ENCODE measurements around the gene HMGA1.
A peak's percentile ranks its signal among the peaks of the same experiment; 100 is the strongest.
"Not testable (repeated sequence)": the region's sequence is repeated elsewhere in the genome, so short reads cannot be mapped to it uniquely, and the experiment has no call there.

The HMGA1 gene

DNA sequence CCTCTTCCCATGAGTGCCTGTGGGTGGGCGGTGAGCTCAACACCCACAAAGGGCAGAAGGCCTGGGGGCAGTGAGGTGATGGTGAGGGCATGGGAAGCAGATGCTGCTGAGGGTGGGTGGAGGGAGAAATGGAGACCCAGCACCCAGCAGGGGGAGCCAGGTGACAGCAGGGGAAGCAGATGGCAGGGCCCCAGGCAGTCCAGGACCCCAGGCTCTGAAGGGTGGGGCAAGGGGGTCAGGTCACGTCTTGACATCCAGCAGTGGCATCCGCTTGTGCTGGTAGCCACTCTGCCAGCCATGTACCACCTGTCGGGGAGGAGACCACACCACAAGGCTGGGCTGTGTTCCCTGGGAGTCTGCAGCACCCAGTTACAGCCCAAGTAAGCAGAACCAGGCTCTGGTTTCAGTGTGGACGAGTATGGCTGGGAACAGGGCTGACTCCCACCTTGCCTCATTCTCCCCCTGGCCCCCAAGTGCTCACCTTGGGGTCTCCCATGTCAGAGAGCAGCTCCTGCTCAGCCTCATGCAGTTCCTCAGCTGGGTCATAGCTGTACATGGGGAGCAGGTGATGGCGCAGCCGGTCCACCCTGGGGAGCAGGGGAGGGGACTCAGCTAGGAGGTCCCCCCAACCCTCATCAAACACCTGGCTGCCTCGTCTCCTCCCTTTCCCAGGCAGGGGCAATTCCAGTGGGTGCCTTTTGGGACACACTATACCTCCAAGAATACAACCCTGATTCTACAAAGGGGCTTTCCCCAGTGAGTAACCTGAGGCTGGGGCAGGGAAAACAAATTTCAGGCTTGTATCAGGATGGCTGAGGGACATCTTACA, 10.1 kb downstream of the HMGA1 start:
- peaks cover 14 to 19% of the 10 kb centered on the region in 2 donors for H3K4me1 ChIP-seq (ENCODE audit: control insufficient read depth in 2 of 2, insufficient read depth in 2 of 2, low read length in 2 of 2)
- no peaks in the 10 kb centered on the region for H3K9me3 ChIP-seq (ENCODE audit: control insufficient read depth in 2 of 2, low read length in 2 of 2)
- H3K4me3 ChIP-seq (ENCODE audit: low read length in 2 of 2) = no peak overlapping the region
- H3K9ac ChIP-seq (ENCODE audit: low read depth in 1 of 2, low read length in 2 of 2) = no peak overlapping the region
- peaks cover 6 to 8% of the 10 kb centered on the region in 2 donors for H3K36me3 ChIP-seq (ENCODE audit: control insufficient read depth in 2 of 2, insufficient read depth in 2 of 2, low read length in 2 of 2)
- no peak overlapping the region for H3K27ac ChIP-seq (ENCODE audit: low read depth in 2 of 2, low read length in 2 of 2)
- H3K27me3 ChIP-seq (ENCODE audit: control insufficient read depth in 2 of 2, insufficient read depth in 2 of 2, low read length in 2 of 2) = no peaks in the 10 kb centered on the region

DNA sequence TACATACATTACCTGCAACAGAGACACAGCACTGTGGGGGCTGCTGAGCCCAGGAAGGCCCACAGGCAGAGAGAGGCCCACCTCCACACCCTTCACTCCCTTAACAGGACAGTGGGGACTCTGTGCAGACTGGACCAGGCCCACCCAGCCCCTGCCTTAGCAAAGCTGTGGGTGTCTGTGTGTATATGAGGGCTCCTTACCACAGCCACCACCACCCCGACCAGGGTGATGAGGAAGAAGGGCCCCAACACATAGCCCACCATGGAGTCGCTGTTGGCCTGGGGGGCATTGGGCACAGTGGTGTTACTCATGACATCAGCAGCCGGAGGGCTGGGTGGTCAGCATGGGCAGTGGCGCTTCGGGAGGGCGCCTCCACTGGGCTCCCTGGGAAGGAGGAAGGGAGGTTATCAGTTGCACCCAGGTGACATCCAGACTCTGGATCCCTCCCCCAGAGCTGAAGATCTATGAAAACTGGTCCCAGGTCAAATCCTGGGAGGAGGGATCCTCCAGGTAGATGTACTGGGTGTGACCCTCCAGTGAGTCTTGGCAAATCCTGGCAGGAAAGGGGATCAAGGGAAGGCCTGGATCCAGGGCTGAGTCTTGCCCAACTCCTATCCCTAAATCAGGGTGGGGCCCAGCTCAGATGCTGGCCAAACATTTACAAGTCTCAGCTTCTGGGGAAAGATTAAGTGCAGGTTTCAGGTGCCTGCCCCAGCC, 11.0 kb downstream of the HMGA1 start:
- no peaks in the 10 kb centered on the region for H3K9me3 ChIP-seq (ENCODE audit: control insufficient read depth in 2 of 2, low read length in 2 of 2)
- H3K9ac ChIP-seq (ENCODE audit: low read depth in 1 of 2, low read length in 2 of 2) = peak overlapping the region in 1 of 2 donors; percentile 85
- H3K4me1 ChIP-seq (ENCODE audit: control insufficient read depth in 2 of 2, insufficient read depth in 2 of 2, low read length in 2 of 2) = peaks cover 14 to 19% of the 10 kb centered on the region in 2 donors
- H3K36me3 ChIP-seq (ENCODE audit: control insufficient read depth in 2 of 2, insufficient read depth in 2 of 2, low read length in 2 of 2) = peaks cover 0 to 3% of the 10 kb centered on the region in 2 donors
- no peak overlapping the region for H3K4me3 ChIP-seq (ENCODE audit: low read length in 2 of 2)
- H3K27ac ChIP-seq (ENCODE audit: low read depth in 2 of 2, low read length in 2 of 2) = no peak overlapping the region
- no peaks in the 10 kb centered on the region for H3K27me3 ChIP-seq (ENCODE audit: control insufficient read depth in 2 of 2, insufficient read depth in 2 of 2, low read length in 2 of 2)

DNA sequence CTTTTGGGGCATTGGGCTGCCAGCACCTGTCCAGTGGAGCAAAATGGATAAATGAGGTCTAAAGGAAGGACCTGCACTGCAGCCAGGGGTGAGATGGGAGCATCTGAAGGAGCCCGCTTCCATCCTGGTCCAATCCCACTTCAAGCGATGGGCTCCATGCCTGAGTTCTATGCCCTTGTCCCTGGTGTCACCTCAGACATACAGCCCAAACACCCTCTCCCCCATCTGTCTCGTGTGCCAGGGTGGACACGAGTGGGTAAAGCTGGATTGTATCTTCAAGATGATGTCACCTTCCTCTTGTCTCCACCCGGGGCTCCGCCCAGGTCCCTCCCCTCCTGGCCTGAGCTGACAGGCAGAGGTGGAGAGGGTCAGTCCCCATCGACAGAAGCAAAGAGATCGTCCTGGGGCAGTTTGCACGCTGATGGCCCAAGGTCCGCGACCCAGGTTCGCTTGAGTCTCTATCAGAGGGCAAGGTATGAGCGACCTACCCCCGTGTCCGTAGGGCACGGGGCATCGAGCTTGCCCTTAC, 11.6 kb downstream of the HMGA1 start:
- H3K9me3 ChIP-seq (ENCODE audit: control insufficient read depth in 2 of 2, low read length in 2 of 2) = no peaks in the 10 kb centered on the region
- H3K27me3 ChIP-seq (ENCODE audit: control insufficient read depth in 2 of 2, insufficient read depth in 2 of 2, low read length in 2 of 2) = no peaks in the 10 kb centered on the region
- no peaks in the 10 kb centered on the region for H3K36me3 ChIP-seq (ENCODE audit: control insufficient read depth in 2 of 2, insufficient read depth in 2 of 2, low read length in 2 of 2)
- peak overlapping the region; percentile 79 to 86 for H3K27ac ChIP-seq (ENCODE audit: low read depth in 2 of 2, low read length in 2 of 2)
- peak overlapping the region; percentile 76 to 85 for H3K9ac ChIP-seq (ENCODE audit: low read depth in 1 of 2, low read length in 2 of 2)
- peaks cover 14 to 19% of the 10 kb centered on the region in 2 donors for H3K4me1 ChIP-seq (ENCODE audit: control insufficient read depth in 2 of 2, insufficient read depth in 2 of 2, low read length in 2 of 2)
- H3K4me3 ChIP-seq (ENCODE audit: low read length in 2 of 2) = peak overlapping the region; percentile 77 to 86

DNA sequence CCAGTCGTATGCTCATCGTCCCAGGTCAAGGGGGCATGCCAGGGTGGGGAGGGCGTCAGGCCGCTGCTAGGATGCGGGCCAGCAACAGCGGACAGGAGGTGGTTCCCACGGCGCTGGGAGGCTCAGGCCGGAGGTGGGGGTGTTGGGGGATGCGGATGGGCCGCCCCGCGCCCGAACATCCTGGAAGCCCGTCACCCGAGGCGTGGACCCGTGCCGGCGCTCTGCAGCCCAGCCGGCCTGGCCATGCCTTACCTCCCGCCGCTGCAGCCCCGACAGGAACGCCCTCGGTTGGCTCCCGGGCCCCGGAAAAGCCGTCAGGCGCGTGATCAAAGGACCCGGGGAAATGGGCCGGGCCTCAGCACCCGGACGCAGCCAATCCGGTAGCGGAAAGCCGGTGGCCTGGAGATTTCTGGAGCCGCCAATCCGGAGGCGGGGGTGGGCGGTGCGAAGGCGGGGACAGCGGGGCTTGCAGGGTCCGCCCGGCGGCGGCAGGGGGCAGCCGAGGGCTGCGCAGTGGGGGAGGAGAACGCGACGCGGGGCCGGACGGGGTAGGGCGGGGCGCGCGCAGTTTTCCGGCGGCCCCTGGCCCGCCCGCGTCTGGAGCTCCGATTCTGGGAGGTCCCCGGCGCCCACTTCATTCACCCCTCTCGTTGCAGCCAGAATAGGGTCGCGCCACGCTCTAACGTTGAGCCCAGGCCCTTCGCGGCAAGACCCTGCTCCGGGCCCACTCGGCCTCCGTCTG, 12.2 kb downstream of the HMGA1 start, which contains the start of gene SMIM29:
SMIM29 (minus strand) TSS at position 280 of the 742 bp plus-strand sequence. CDS start 1,215 bp downstream, outside the sequence.
- Histone ChIP-seq H3K27ac (ENCODE audit: low read depth in 2 of 2, low read length in 2 of 2) (peak within 1 kb of the TSS; percentile 79 to 86), H3K4me3 (ENCODE audit: low read length in 2 of 2) (peak within 1 kb of the TSS; percentile 77 to 86), H3K9ac (ENCODE audit: low read depth in 1 of 2, low read length in 2 of 2) (peak within 1 kb of the TSS; percentile 76 to 90), H3K4me1 (ENCODE audit: control insufficient read depth in 2 of 2, insufficient read depth in 2 of 2, low read length in 2 of 2) (peaks cover 14 to 19% of the 10 kb centered on the region in 2 donors), H3K27me3 (ENCODE audit: control insufficient read depth in 2 of 2, insufficient read depth in 2 of 2, low read length in 2 of 2) (no peaks in the 10 kb centered on the region), H3K36me3 (ENCODE audit: control insufficient read depth in 2 of 2, insufficient read depth in 2 of 2, low read length in 2 of 2) (no peaks in the 10 kb centered on the region), H3K9me3 (ENCODE audit: control insufficient read depth in 2 of 2, low read length in 2 of 2) (no peaks in the 10 kb centered on the region)

DNA sequence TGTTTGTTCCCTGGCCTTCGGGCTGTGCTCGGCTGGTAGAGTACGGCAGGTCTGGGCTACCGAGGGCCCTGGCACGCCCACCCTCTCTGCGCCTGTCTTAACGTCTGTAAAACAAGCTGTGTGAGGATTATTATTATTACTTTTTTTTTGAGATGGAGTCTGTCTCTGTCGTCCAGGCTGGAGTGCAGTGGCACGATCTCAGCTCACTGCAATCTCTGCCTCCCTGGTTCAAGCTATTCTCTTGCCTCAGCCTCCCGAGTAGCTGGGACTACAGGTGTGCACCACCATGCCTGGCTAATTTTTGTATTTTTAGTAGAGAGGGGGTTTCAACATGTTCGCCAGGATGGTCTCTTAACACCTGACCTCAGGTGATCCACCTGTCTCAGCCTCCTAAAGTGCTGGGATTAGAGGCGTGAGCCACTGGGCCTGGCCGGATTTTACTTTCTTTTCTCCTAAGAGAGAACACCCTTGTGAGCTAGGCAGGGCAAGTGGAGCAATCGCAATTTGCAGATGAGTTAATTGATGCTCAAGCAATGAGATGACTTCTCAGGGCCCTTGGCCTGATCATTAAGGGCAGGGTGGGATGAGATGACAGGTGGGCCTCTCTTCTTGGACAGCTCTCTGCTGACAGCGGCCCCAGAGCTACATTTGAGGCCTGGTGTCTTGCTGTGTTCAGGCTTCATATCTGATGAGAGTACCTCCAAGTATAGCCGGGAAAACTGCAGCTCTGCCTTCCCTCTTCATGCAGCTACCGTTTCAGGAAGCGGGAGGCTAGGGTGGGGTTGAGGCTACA, 13.0 kb downstream of the HMGA1 start:
- no peaks in the 10 kb centered on the region for H3K9me3 ChIP-seq (ENCODE audit: control insufficient read depth in 2 of 2, low read length in 2 of 2)
- H3K36me3 ChIP-seq (ENCODE audit: control insufficient read depth in 2 of 2, insufficient read depth in 2 of 2, low read length in 2 of 2) = no peaks in the 10 kb centered on the region
- H3K27me3 ChIP-seq (ENCODE audit: control insufficient read depth in 2 of 2, insufficient read depth in 2 of 2, low read length in 2 of 2) = no peaks in the 10 kb centered on the region
- H3K4me1 ChIP-seq (ENCODE audit: control insufficient read depth in 2 of 2, insufficient read depth in 2 of 2, low read length in 2 of 2) = peaks cover 11 to 13% of the 10 kb centered on the region in 2 donors
- peak overlapping the region; percentile 66 to 90 for H3K9ac ChIP-seq (ENCODE audit: low read depth in 1 of 2, low read length in 2 of 2)
- H3K27ac ChIP-seq (ENCODE audit: low read depth in 2 of 2, low read length in 2 of 2) = peak overlapping the region; percentile 74 to 81
- peak overlapping the region; percentile 74 to 77 for H3K4me3 ChIP-seq (ENCODE audit: low read length in 2 of 2)

DNA sequence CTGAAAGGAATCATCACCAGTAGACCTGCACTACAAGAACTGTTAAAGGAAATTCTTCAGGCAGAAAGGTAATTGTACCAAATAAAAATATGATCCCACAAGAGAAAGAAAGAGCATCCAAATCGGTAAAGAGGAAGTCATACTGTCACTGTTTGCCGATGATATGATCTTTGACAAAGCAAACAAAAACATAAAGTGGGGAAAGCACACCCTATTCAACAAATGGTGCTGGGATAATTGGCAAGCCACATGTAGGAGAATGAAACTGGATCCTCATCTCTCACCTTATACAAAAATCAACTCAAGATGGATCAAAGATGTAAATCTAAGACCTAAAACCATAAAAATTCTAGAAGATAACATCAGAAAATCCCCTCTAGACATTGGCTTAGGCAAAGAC, 15.7 kb downstream of the HMGA1 start:
- H3K4me1 ChIP-seq (ENCODE audit: control insufficient read depth in 2 of 2, insufficient read depth in 2 of 2, low read length in 2 of 2) = peaks cover 11 to 13% of the 10 kb centered on the region in 2 donors
- H3K4me3 ChIP-seq (ENCODE audit: low read length in 2 of 2); H3K27ac ChIP-seq (ENCODE audit: low read depth in 2 of 2, low read length in 2 of 2); H3K9me3 ChIP-seq (ENCODE audit: control insufficient read depth in 2 of 2, low read length in 2 of 2); H3K27me3 ChIP-seq (ENCODE audit: control insufficient read depth in 2 of 2, insufficient read depth in 2 of 2, low read length in 2 of 2); H3K9ac ChIP-seq (ENCODE audit: low read depth in 1 of 2, low read length in 2 of 2); H3K36me3 ChIP-seq (ENCODE audit: control insufficient read depth in 2 of 2, insufficient read depth in 2 of 2, low read length in 2 of 2): not testable (repeated sequence)

DNA sequence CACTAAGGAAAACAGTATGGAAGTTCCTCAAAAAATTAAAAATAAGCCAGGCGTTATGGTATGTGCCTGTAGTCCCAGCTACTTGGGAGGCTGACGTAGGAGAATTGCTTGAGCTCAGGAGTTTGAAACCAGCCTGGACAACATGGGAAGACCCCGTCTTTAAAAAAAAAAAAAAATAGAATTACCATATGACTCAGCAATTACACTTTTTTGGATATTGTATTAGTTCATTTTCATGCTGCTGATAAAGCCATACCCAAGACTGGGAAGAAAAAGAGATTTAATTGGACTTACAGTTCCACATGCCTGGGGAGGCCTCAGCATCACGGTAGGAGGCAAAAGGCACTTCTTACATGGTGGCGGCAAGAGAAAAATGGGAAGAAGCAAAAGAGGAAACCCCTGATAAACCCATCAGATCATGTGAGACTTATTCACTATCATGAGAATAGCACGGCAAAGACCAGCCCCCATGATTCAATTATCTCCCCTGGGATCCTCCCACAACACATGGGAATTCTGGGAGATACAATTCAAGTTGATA, 22.9 kb downstream of the HMGA1 start:
- no peaks in the 10 kb centered on the region for H3K36me3 ChIP-seq (ENCODE audit: control insufficient read depth in 2 of 2, insufficient read depth in 2 of 2, low read length in 2 of 2)
- no peaks in the 10 kb centered on the region for H3K27me3 ChIP-seq (ENCODE audit: control insufficient read depth in 2 of 2, insufficient read depth in 2 of 2, low read length in 2 of 2)
- H3K4me1 ChIP-seq (ENCODE audit: control insufficient read depth in 2 of 2, insufficient read depth in 2 of 2, low read length in 2 of 2) = no peaks in the 10 kb centered on the region
- H3K9ac ChIP-seq (ENCODE audit: low read depth in 1 of 2, low read length in 2 of 2) = no peak overlapping the region
- H3K27ac ChIP-seq (ENCODE audit: low read depth in 2 of 2, low read length in 2 of 2) = no peak overlapping the region
- H3K9me3 ChIP-seq (ENCODE audit: control insufficient read depth in 2 of 2, low read length in 2 of 2) = no peaks in the 10 kb centered on the region
- no peak overlapping the region for H3K4me3 ChIP-seq (ENCODE audit: low read length in 2 of 2)

DNA sequence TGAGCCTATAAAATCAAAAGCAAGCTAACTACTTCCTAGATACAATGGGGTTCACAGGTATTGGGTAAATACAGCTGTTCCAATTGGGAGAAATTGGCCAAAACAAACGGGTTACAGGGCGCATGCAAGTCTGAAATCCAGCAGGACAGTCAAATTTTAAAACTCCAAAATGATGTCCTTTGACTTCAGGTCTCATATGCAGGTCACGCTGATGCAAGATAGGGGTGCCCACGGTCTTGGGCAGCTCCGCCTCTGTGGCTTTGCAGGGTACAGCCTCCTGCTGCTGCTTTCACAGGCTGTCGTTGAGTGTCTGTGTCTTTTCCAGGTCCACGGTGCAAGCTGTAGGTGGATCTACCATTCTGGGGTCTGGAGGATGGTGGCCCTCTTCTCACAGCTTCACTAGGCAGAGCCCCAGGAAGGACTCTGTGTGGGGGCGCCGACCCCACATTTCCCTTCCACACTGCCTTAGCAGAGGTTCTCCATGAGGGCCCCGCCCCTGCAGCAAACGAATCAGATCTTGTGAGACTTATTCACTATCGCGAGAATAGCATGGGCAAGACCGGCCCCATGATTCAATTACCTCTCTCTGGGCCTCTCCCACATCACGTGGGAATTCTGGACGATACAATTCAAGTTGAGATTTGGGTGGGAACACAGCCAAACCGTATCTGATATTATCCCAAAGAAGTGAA, 24.0 kb downstream of the HMGA1 start:
- Histone ChIP-seq H3K27me3 (ENCODE audit: control insufficient read depth in 2 of 2, insufficient read depth in 2 of 2, low read length in 2 of 2) (no peaks in the 10 kb centered on the region), H3K36me3 (ENCODE audit: control insufficient read depth in 2 of 2, insufficient read depth in 2 of 2, low read length in 2 of 2) (no peaks in the 10 kb centered on the region), H3K4me3 (ENCODE audit: low read length in 2 of 2) (no peak overlapping the region), H3K27ac (ENCODE audit: low read depth in 2 of 2, low read length in 2 of 2) (no peak overlapping the region), H3K4me1 (ENCODE audit: control insufficient read depth in 2 of 2, insufficient read depth in 2 of 2, low read length in 2 of 2) (no peaks in the 10 kb centered on the region), H3K9me3 (ENCODE audit: control insufficient read depth in 2 of 2, low read length in 2 of 2) (no peaks in the 10 kb centered on the region), H3K9ac (ENCODE audit: low read depth in 1 of 2, low read length in 2 of 2) (no peak overlapping the region)

DNA sequence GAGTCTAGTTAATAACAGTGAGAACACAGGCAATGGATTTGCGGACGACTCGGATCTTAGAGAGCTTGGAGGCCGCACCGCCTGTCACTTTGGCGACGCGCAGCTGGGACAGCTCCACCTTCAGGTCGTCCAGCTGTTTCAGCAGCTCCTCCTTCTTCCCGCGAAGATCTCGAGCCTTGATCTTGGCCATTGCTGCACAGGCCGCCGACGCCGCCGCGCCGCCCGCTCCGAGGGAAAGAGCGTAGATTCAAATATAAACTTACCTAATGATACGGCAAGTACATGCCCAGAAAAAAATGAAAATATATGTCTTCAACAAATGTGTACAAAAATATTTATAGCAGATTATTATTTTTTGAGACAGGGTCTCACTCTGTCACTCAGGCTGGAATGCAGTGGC, 26.8 kb downstream of the HMGA1 start:
- not testable (repeated sequence) for H3K4me3 ChIP-seq (ENCODE audit: low read length in 2 of 2); H3K36me3 ChIP-seq (ENCODE audit: control insufficient read depth in 2 of 2, insufficient read depth in 2 of 2, low read length in 2 of 2)

More for the DNA sequence above, 26.8 kb downstream of the HMGA1 start:
- not testable (repeated sequence) for H3K9ac ChIP-seq (ENCODE audit: low read depth in 1 of 2, low read length in 2 of 2); H3K27ac ChIP-seq (ENCODE audit: low read depth in 2 of 2, low read length in 2 of 2); H3K27me3 ChIP-seq (ENCODE audit: control insufficient read depth in 2 of 2, insufficient read depth in 2 of 2, low read length in 2 of 2); H3K9me3 ChIP-seq (ENCODE audit: control insufficient read depth in 2 of 2, low read length in 2 of 2); H3K4me1 ChIP-seq (ENCODE audit: control insufficient read depth in 2 of 2, insufficient read depth in 2 of 2, low read length in 2 of 2)
